GM12873 (cell line): ENCODE data around the gene BCL11B.

ENCODE experiments used
- TF ChIP-seq, protein P1 (sequence below): IDR thresholded peaks from 2 replicates; pipeline ENCODE4 v1.5.1; 2012; ENCODE audit warnings: low read depth, mild to moderate bottlenecking, moderate library complexity, low read length, control low read depth; ENCODE audit not compliant: insufficient read depth; ENCODE audit errors: missing control alignments

The BCL11B gene

GRCh38 chr14:99304208-99304607 lies 32.2 kb upstream of the BCL11B start:
- TF ChIP-seq, protein P1, sequence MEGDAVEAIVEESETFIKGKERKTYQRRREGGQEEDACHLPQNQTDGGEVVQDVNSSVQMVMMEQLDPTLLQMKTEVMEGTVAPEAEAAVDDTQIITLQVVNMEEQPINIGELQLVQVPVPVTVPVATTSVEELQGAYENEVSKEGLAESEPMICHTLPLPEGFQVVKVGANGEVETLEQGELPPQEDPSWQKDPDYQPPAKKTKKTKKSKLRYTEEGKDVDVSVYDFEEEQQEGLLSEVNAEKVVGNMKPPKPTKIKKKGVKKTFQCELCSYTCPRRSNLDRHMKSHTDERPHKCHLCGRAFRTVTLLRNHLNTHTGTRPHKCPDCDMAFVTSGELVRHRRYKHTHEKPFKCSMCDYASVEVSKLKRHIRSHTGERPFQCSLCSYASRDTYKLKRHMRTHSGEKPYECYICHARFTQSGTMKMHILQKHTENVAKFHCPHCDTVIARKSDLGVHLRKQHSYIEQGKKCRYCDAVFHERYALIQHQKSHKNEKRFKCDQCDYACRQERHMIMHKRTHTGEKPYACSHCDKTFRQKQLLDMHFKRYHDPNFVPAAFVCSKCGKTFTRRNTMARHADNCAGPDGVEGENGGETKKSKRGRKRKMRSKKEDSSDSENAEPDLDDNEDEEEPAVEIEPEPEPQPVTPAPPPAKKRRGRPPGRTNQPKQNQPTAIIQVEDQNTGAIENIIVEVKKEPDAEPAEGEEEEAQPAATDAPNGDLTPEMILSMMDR: no peak

DNA sequence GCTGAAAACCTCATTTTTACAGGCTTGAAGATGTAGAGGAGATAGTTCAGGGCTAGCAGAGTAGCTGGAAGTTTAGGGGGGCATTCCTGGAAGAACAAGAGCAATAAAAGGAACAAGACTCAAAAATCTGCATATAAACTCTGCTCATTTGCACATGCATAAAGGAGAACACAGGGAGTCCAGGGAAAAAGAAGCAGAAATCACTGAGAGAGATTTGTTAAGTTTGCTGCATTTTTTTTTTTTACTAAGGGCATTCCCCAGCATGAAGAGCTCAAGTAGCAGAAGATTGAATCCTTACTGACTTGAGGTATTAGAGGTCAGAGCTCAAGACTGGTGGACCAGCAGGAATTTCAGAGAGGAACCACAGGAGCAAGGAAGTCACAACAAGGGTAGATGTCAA lies 28.2 kb upstream of the BCL11B start:
- TF ChIP-seq, protein P1: no peak

DNA sequence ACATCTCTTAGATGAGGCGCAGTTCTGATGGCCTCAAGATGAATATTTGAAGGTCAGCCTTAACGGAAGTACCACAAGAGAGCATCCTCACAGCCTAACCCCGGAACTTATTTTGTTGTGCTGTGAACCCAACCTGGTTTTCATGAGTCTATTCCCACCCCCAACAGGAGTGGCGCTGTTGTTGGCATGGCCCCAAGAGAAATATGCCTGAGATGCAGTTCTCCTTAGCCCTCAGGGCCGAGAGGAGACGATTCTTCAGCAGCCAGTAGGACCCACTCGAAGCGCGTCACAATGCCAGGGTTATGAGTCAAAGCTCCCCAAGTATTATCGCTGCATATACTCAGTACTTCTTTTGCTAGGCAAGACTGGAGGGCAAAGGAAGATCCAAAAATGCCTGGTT lies 24.5 kb upstream of the BCL11B start:
- TF ChIP-seq, protein P1: no peak

DNA sequence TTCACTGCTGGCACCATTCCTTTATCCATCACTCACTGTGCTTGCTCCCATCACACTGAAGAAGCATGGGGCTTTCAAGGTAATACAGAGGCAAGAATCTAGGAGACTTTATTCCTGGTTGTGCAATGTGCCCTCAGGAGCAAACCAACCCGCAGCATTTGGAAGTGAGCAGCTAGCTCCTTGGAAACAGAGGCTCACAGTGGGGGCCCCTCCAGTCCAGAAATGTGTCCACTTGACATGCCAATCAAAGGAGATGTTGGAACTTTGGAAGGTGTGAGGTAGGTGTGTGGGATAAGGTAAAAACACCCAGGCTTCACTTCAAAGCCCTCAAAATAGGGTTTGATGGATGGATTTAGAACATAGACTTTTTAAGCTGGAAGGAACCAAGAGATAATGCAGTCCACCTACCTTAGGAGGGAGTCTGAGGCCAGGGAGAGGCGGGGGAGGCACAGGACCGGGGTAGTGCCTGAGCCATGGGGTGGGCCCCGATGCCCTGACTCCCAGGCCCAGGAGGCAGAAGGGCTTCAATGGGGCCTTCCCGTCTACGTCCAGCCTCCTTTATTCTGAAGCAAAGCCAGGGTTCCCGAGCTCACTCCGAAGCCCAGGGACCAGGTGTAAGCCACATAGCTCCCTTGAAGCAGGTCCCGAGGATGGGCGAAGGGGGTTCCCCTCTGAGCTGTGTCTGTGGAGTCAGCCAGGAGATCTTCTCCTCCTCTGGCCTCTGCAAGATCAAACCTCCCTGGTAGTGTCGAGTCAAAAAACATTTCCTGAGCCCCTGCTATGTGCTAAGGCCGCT lies 17.6 kb upstream of the BCL11B start:
- TF ChIP-seq, protein P1: no peak

GRCh38 chr14:99288948-99289347 lies 17.0 kb upstream of the BCL11B start:
- TF ChIP-seq, protein P1: no peak

DNA sequence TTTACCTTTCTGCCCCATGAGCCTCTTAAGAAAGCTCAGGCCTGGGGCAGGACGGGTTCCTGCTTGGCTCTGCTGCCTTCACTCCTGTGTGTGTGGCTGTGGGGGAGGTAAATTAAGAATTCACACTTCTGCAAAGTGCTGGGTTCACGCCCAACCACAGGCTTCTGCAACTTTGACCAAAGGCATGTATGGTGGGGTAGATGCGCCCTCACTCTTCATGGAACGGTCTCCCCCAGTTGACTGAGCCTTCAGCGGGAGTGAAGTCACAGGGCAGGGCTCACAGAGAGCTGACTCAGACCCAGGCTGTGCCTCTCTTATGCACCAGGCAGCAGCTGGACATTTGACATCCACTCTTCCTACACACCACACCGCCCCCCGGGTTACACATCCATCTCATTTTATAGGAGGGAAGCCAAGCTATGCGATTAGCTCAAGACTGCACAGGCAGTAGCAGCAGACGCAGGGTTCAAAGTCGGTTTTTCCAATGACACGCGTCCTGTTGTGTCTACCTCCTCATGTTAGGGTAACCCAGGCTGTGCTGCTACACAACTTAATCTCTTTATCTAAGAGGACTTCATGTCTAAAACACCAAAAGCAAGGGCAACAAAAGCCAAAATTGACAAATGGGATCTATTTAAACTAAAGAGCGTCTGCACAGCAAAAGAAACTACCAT lies 15.4 kb upstream of the BCL11B start:
- TF ChIP-seq, protein P1: no peak

DNA sequence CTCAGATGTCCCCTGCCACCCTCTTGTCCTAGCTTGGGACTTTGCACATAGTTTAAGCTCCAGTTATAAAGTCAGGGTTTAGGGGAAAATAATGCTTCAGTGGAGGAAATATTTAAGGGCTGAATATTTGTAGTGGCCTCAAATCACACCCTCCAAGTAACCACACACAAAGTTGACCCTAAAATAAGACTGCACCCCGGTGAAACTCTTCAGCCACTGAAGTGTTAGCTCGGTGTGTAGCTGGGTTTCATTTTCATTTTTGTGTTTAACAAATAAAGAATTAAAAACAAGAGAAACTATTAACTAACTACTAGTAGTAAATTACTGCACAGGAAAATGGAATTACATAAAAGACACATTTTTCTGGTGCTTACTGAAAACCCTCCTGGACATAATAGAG lies 14.8 kb upstream of the BCL11B start:
- TF ChIP-seq, protein P1: no peak
